HS-5 (cell line): ENCODE data around the gene LIME1.
"Not testable (repeated sequence)": the region's sequence is repeated elsewhere in the genome, so short reads cannot be mapped to it uniquely, and the experiment has no call there.

Experiments
- DNase-seq: peaks from one replicate; pipeline ENCODE4 v3.0.0-alpha.2; 2012; ENCODE audit warnings: low read depth

LIME1 gene

DNA sequence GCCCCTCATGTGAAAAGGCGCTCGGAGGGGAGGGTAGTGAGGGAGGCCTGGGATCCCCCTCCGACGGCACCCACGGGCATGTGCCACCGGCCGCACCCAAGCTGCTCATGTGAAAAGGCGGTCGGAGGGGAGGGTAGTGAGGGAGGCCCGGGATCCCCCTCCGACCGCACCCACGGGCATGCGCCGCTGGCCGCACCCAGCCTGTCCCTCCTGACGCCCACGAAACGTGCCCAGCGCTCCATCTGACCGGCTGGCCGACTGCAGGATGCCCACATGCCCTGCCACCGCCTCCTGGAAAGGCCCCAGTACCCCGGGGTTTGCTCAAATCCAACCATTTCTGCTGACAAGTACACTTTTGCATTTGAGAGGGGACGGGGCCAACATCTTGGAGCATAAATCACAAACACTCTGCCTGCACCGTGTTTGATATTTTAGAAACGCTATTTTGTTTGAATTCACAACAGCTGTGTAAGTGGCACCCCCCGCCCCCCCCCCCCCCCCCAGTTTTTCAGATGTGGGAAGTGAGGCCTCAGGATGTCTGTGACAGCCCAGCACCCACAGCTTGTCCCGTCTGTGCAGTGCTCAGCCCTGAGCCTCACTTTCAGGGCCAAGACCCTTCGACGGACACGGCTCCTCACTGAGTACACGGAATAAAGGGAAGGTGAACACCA is 37.2 kb downstream of the LIME1 start:
- DNase-seq, result no peak

- DNase-seq, result no peak
Measured at GRCh38 chr20:63774306-63774705, 37.8 kb downstream of the LIME1 start.

- no peak for DNase-seq
Measured at GRCh38 chr20:63775096-63775978, 38.9 kb downstream of the LIME1 start.

- DNase-seq, result not testable (repeated sequence)
Measured at GRCh38 chr20:63776875-63777274, 40.4 kb downstream of the LIME1 start.

DNA sequence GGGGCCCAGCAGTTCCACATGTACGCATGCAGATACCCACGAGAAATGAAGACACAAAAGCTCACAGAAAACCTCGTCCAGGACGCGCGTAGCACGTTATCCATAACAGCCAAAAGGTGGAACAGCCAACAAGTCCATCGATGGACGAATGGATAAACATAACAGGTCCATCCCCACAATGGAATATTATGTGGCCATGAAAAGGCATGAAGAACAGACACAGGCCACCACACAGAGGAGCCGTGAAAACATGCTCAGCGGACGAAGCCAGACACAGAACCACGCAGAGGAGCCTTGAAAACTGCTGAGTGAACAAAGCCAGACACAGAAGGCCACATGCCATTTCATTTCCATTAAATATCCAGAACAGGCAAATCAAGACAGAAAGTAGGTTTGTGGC is 41.1 kb downstream of the LIME1 start:
- DNase-seq, result no peak

DNA sequence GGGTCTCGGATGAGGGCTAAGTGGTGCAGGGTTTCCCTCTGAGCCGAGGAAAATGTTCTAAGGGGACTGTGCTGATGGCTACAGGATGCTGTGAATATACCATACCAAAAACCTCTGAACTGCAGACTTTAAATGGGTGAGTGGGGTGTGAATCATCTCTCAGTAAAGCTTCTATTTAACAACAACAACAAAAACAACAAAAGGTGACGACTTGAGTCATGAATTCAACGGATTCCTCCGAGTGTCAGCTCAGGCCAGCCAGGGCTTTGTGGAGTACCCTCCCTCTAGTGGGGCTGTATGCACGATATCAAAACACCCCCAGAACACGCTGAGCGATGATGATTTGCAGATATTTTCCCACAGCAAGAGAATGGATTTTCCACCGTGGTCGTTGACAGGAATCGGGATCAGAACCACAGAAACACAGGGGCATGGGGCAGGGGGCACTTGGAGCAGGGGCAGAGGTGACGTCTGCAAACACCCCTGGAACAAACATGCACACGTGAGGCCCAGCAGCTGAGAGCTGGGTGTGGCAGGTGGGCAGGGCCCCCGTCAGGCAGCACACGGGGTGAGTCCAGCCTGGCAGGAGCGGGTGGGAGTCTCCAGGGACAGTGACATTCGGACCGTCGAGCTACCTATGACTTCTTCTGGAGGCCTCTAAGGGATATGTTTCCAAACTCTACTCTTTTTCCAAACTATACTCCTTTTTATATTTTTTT is 41.7 kb downstream of the LIME1 start:
- DNase-seq, result no peak

- DNase-seq, result no peak
Measured at GRCh38 chr20:63778857-63779256, 42.4 kb downstream of the LIME1 start.

- no peak for DNase-seq
Measured at GRCh38 chr20:63781181-63781580, 44.7 kb downstream of the LIME1 start.

DNA sequence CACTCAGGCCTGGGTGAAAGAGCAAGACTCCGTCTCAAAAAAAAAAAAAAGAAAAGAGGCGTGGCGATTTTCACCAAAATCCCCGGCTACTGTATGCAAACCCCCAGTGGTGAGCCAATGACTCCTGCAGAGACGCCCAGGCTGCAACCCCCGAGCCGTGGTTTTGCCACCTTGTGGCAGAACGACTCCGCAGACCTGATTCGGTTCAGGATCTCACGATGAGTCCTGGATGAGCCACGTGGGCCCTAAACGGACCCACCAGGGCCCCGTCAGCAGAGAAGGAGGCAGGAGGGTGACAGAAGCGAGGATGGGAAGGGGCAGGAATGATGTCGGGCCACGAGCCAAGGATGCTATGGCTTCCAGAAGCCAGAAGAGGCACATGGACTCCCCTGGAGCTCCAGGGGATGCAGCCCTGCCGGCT is 45.6 kb downstream of the LIME1 start:
- DNase-seq, result no peak

- DNase-seq, result no peak
Measured at GRCh38 chr20:63782521-63782971, 46.1 kb downstream of the LIME1 start.

DNA sequence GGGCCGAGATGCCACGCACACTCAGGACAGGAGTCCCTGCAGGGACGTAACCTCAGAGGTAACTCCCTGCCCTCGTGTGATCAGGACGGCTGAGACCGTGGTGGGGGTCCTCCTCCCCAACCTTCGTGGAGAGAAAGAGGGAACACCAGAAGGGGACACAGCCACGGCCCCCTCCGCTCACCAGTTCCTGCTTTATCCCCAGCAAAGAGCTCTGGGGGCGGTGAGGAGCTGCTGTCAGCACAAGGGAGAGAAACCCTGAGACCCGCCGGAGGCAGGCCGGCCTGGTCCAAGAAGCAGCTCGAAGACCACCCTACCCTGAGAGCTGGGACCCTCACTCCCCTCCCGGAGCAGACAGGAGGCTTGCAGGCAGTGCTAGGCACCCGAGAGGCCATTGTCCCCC is 47.5 kb downstream of the LIME1 start:
- no peak for DNase-seq

DNA sequence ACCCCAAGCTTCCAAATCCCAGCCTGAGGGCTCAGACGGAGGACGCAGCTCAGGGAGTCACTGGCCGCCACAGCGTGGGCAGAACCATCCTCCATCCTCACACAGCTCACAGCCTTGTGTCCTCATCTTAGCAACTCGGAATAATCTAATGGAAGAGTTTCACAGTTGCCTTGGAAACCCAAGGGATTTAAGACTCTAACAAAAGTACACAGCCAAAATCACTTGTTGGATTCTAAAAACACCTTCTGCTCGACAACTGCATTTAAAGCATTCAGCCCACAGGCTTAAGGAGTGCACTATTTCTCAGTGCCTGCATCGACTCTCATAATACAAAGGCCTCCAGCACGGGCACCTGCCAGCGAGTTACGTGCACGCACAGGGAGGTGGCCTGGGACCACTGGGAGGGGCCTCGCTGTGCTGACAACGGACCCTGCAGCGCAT is 49.2 kb downstream of the LIME1 start:
- no peak for DNase-seq

GRCh38 chr20:63787302-63787701 is 50.8 kb downstream of the LIME1 start:
- no peak for DNase-seq

DNA sequence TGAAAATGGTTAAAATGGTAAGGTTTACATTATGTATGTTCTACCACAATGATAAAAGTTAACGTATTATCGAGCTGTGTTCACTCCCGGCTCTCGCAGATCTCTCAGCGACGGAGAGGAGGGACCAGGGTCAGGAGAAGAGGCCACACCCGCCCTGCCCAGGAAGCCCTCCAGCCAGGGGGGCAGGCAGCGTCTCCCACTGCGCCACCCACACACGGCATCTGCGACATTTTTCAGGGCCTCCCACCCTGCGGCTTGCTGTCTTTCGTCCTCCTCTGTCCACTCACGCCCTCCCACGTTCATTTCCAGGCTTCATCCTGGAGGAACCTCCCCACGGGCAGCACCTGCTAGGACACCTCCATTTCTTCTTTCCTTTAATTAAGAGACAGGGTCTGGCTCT is 51.3 kb downstream of the LIME1 start:
- no peak for DNase-seq
